Measurements from ENCODE around the gene PLIN5.

The PLIN5 gene

DNA sequence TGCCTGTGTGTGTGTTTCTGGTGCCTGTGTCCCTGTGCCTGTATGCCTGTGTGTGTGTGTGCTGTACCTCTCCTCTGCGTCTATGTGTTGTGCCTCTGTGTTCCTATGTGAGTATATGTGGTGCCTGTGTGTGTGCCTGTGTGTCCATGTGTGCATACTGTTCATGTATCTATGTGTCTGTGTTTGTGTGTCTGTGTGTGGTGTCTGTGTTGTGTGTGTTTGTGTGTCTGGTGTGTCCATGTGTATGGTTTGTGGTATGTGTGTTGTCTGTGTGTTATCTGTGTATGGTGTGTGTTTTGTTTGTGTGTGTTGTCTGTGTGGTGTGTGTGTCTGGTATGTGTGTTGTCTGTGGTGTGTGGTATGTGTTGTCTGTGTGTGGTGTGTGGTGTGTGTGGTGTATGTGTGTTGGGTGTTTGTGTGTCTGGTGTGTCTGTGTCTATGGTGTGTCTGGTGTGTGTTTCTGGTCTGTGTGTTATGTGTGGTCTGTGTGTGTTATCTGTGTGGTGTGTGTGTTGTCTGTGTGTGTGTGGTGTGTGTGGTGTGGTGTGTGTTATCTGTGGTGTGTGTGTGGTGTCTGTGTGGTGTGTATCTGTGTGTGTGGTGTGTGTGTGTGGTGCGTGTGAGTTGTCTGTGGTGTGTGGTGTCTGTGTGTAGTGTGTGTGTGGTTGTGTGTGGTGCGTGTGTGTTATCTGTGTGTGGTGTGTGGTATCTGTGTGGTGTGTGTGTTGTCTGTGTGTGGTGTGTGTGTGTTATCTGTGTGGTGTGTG lies 42.5 kb downstream of the PLIN5 start:
- DNase-seq (ENCODE audit: low read depth in 3 of 3, low spot score in 1 of 3): no peak

DNA sequence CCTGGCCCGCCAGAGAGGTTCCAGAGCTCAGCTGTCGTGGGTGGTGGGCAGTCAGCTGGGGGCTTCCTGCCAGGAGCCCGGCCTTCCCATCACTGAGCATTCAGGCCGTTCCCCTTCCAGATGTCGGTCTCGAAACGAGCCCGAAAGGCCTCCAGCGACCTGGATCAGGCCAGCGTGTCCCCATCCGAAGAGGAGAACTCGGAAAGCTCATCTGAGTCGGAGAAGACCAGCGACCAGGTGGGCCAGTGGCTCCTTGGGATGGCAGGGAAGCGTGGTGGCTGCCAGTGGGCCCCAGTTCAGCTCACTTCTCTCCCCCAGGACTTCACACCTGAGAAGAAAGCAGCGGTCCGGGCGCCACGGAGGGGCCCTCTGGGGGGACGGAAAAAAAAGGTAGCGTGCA lies 43.6 kb downstream of the PLIN5 start:
- no peak for DNase-seq (ENCODE audit: low read depth in 3 of 3, low spot score in 1 of 3)

DNA sequence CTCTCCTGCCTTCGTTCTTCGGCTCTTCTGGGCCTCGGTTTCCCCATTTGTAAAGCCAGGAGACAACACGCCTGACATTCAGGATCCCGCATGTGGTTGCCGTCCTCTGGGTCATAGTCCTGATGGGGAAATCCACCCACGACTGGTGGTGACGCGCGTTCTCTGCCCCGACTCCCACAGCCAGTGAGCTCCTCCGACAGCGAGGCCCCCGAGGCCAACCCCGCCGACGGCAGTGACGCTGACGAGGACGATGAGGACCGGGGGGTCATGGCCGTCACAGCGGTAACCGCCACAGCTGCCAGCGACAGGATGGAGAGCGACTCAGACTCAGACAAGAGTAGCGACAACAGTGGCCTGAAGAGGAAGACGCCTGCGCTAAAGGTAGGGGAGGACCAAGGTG lies 46.5 kb downstream of the PLIN5 start:
- no peak for DNase-seq (ENCODE audit: low read depth in 3 of 3, low spot score in 1 of 3)

DNA sequence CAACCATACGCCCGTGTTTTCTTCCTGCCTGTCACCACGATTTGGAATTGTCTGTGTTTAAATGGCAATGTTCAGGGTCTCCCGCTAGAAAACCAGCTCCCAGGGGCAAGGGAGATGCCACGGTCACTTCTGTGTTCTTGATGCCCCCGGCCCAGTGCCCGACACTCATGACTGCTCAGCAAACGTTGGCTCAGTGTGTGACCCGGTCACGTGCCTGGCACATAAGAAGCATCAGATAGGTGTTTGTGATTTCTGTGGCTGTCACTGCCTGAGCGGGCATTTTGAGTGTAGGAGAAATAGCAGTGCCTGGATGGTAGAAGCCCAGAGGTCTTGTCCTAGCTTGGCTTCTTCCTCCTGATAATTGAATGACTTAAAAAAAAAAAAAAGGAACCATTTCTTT lies 47.5 kb downstream of the PLIN5 start:
- no peak for DNase-seq (ENCODE audit: low read depth in 3 of 3, low spot score in 1 of 3)

- DNase-seq (ENCODE audit: low read depth in 3 of 3, low spot score in 1 of 3): no peak
Observed at GRCh38 chr19:4483385-4483784, 51.6 kb downstream of the PLIN5 start.

- DNase-seq (ENCODE audit: low read depth in 3 of 3, low spot score in 1 of 3): no peak
Observed at GRCh38 chr19:4482721-4483364, 52.2 kb downstream of the PLIN5 start.

DNA sequence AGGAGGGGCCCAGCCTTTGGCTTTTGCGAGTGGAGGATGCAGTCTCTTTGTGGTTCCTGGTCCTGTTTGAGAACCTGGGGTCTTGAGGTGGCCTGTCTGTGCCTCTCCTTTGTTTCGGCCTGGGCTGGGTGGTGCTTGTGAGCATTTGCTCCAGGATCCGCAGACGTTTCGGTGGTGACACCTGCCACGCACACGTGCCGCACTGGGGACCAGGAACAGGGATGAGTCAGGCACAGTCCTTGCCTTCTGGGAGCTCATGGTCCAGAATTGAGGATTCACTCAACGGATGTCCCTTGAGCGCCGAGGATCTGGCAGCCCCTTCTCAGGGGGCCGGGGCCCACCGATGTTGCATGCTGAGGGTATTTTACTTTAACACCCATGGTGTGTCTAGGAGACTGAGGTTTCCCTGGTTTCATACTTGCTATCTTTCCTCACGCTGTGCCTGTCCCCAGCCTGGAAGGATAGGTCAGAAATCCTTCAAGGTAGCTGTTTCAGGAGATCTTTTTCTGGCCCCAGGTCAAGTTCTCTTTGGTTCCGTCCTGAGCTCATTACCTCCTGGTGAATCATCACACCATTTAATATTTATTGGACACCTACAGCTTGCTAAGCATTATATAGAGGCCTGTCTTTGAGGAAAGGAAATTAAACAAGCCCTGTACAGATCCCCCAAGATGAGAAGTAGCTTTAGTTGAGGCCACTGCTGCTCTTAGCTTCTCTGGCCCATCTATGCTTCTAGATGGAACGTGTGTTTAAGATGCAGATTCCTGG lies 57.8 kb downstream of the PLIN5 start:
- no peak for DNase-seq (ENCODE audit: low read depth in 3 of 3, low spot score in 1 of 3)

GRCh38 chr19:4474514-4475022 lies 60.5 kb downstream of the PLIN5 start:
- DNase-seq (ENCODE audit: low read depth in 3 of 3, low spot score in 1 of 3): no peak

GRCh38 chr19:4473763-4474513 lies 61.1 kb downstream of the PLIN5 start:
- no peak for DNase-seq (ENCODE audit: low read depth in 3 of 3, low spot score in 1 of 3)

DNA sequence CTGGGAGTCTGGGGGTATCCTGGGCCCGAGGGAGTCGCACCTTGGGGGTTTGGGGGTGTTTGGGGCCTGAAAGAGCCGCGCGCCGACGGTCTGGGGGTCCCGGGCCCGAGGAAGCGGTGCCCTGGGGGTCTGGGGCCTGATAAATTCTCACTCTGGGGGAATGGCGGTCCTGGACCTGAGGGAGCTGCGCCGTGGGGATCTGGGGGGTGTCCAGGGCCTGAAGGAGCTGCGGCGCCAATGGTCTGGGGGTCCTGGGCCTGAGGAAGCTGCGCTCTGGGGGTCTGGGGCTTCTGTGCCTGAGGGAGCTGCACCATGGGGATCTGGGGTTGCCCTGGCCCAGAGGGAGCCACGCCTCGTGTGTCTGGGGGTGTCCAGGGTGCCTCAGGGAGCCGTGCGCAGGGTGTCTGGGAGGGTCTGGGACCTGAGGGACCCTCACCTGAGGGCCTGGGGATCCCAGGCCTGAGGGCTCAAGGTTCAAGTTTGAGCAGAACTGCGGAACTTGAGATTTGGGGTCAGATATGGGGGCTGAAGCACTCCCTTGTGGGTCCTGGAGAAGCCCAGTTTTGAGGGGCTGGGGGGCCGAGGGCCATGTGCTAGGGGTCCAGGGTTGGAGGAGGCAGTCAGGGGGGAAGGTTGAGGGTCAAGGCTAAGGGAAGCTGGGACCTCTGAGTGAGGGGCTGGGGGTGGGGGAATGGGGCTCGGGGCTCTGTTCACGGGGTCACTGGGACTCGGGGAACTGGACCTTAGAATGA lies 61.8 kb downstream of the PLIN5 start:
- DNase-seq (ENCODE audit: low read depth in 3 of 3, low spot score in 1 of 3): no peak
